HepG2 (cell line): Measurements from ENCODE around the gene G6PC3. TPM values are rescaled to one million over a fixed set of nuclear protein-coding genes. Genes with fewer than 3 reads are reported as not detected.

Experiments
- CTCF ChIP-seq: sonication (generic); formaldehyde crosslinking; IDR thresholded peaks from 2 replicates; pipeline ENCODE4 v1.5.0; 2020; ENCODE audit warnings: mild to moderate bottlenecking, missing genetic modification reagents, moderate library complexity
- GATAD2A ChIP-seq: IDR thresholded peaks from 2 replicates; pipeline ENCODE4 v1.6.1; 2016
- HCFC1 ChIP-seq: fragments of 150-350 bp; IDR thresholded peaks from 2 replicates; pipeline ENCODE4 v1.6.1; 2014; ENCODE audit warnings: low read depth, low read length
- HOXA7 ChIP-seq: sonication (generic); formaldehyde crosslinking; IDR thresholded peaks from 2 replicates; pipeline ENCODE4 v1.8.1; 2022; ENCODE audit warnings: mild to moderate bottlenecking, missing genetic modification reagents, moderate library complexity
- KDM5A ChIP-seq: fragments of 200-600 bp; sonication (generic); IDR thresholded peaks from 2 replicates; pipeline ENCODE4 v1.7.0; 2018; ENCODE audit warnings: antibody characterized with exemption, mild to moderate bottlenecking, low read length, borderline replicate concordance
- NFKB2 ChIP-seq: sonication (generic); formaldehyde crosslinking; IDR thresholded peaks from 2 replicates; pipeline ENCODE4 v1.4.0; 2020; ENCODE audit warnings: missing genetic modification reagents, borderline replicate concordance
- ONECUT2 ChIP-seq: sonication (generic); formaldehyde crosslinking; IDR thresholded peaks from 2 replicates; pipeline ENCODE4 v1.4.0; 2020; ENCODE audit warnings: missing genetic modification reagents
- PAWR ChIP-seq: sonication (generic); formaldehyde crosslinking; IDR thresholded peaks from 2 replicates; pipeline ENCODE4 v1.4.0; 2020; ENCODE audit warnings: missing genetic modification reagents, mild to moderate bottlenecking, borderline replicate concordance
- PLSCR1 ChIP-seq: sonication (generic); formaldehyde crosslinking; IDR thresholded peaks from 2 replicates; pipeline ENCODE4 v1.5.0; 2020; ENCODE audit warnings: missing genetic modification reagents, mild to moderate bottlenecking, borderline replicate concordance
- PRDM4 ChIP-seq: sonication (generic); formaldehyde crosslinking; IDR thresholded peaks from 2 replicates; pipeline ENCODE4 v1.9.0; 2021; ENCODE audit warnings: missing genetic modification reagents, borderline replicate concordance
- SSRP1 ChIP-seq: IDR thresholded peaks from 2 replicates; pipeline ENCODE4 v1.6.1; 2016; ENCODE audit warnings: control low read depth
- TEAD2 ChIP-seq: sonication (generic); formaldehyde crosslinking; IDR thresholded peaks from 2 replicates; pipeline ENCODE4 v1.9.0; 2021; ENCODE audit warnings: missing genetic modification reagents
- ZFP36L1 ChIP-seq: sonication (generic); formaldehyde crosslinking; IDR thresholded peaks from 2 replicates; pipeline ENCODE4 v1.8.0; 2022; ENCODE audit warnings: mild to moderate bottlenecking, missing genetic modification reagents, moderate library complexity
- ZNF20 ChIP-seq: sonication (generic); formaldehyde crosslinking; IDR thresholded peaks from 2 replicates; pipeline ENCODE4 v1.4.0; 2020; ENCODE audit warnings: mild to moderate bottlenecking, moderate library complexity, missing genetic modification reagents
- ZNF207 ChIP-seq: fragments of 450-650 bp; IDR thresholded peaks from 2 replicates; pipeline ENCODE4 v1.6.1; 2016; ENCODE audit warnings: antibody characterized with exemption, borderline replicate concordance
- ZNF225 ChIP-seq: sonication (generic); formaldehyde crosslinking; IDR thresholded peaks from 2 replicates; pipeline ENCODE4 v1.4.0; 2020; ENCODE audit warnings: mild to moderate bottlenecking, missing genetic modification reagents
- ZNF234 ChIP-seq: sonication (generic); formaldehyde crosslinking; conservative IDR thresholded peaks from 2 replicates; pipeline ENCODE4 v1.5.1; 2020; ENCODE audit warnings: mild to moderate bottlenecking, missing genetic modification reagents
- ZNF484 ChIP-seq: sonication (generic); formaldehyde crosslinking; IDR thresholded peaks from 2 replicates; pipeline ENCODE4 v1.5.1; 2020; ENCODE audit warnings: mild to moderate bottlenecking, low read depth, missing genetic modification reagents, borderline replicate concordance
- ZNF496 ChIP-seq: sonication (generic); formaldehyde crosslinking; IDR thresholded peaks from 2 replicates; pipeline ENCODE4 v1.8.1; 2023; ENCODE audit warnings: mild to moderate bottlenecking, moderate library complexity, missing genetic modification reagents; ENCODE audit not compliant: insufficient replicate concordance
- ZNF557 ChIP-seq: sonication (generic); formaldehyde crosslinking; IDR thresholded peaks from 2 replicates; pipeline ENCODE4 v1.4.0; 2020; ENCODE audit warnings: missing genetic modification reagents
- ZNF580 ChIP-seq: IDR thresholded peaks from 2 replicates; pipeline ENCODE4 v1.6.1; 2016; ENCODE audit warnings: low read depth, borderline replicate concordance
- ZNF784 ChIP-seq: sonication (generic); formaldehyde crosslinking; IDR thresholded peaks from 2 replicates; pipeline ENCODE4 v1.5.1; 2020; ENCODE audit warnings: missing genetic modification reagents, mild to moderate bottlenecking, borderline replicate concordance
- ZNF816 ChIP-seq: sonication (generic); formaldehyde crosslinking; IDR thresholded peaks from 2 replicates; pipeline ENCODE4 v1.8.0; 2022; ENCODE audit warnings: missing genetic modification reagents, mild to moderate bottlenecking, borderline replicate concordance
- ZSCAN21 ChIP-seq: sonication (generic); formaldehyde crosslinking; IDR thresholded peaks from 2 replicates; pipeline ENCODE4 v1.8.0; 2022; ENCODE audit warnings: mild to moderate bottlenecking, missing genetic modification reagents, moderate library complexity, borderline replicate concordance
- polyA plus RNA-seq, 8 experiments: library from polyadenylated mRNA; depleted of rRNA in 3 of 8; stranded (reverse) in 7 of 8; unstranded in 1 of 8; fragments of >200 nt; fragmentation: Illumina TruSeq in 4 of 8; extraction: Trizol in 4 of 8; gene quantifications; 2 replicates each; pipeline versions ENCODE4 v1.2.1 to v1.2.3, GENCODE V29; 2011 to 2016; ENCODE audit warnings: low read depth in 4 of 8, missing spikeins in 1 of 8, mixed read lengths in 1 of 8; ENCODE audit not compliant: insufficient read depth in 1 of 8
- total RNA-seq, 5 experiments: library from RNA; depleted of rRNA; stranded (reverse); fragments of >200 nt; fragmentation: Illumina TruSeq; extraction: Trizol; gene quantifications; 2 replicates each; pipeline ENCODE4 v1.2.3, GENCODE V29; 2016; ENCODE audit warnings: low read depth in 1 of 5

G6PC3 gene
- total and polyA plus RNA-seq, 2 of the 13 experiments (the other 11 are each of a cell fraction or from before 2014, with no cell fraction given), result 38.5 to 75.8 TPM

- TF ChIP-seq PAWR (CRISPR knock-in tag) (0 out of 2 replicates have a peak, but pooled peaks have one; percentile 82), ZNF816 (CRISPR knock-in tag) (no peak), ZNF234 (CRISPR knock-in tag) (peak; percentile 95; the same call in 1 of the 2 replicates), ZNF496 (CRISPR knock-in tag) (no peak), CTCF (CRISPR knock-in tag) (peak; percentile 56), KDM5A (peak; percentile 60; the same call in 1 of the 2 replicates), PRDM4 (CRISPR knock-in tag) (0 out of 2 replicates have a peak, but pooled peaks have one; percentile 28), NFKB2 (peak; percentile 80; the same call in 1 of the 2 replicates), ZFP36L1 (CRISPR knock-in tag) (peak; percentile 99), ONECUT2 (CRISPR knock-in tag) (no peak; the same call in 1 of the 2 replicates), ZNF784 (CRISPR knock-in tag) (no peak), HOXA7 (no peak), TEAD2 (CRISPR knock-in tag) (no peak), ZNF225 (peak; percentile 84), ZNF557 (CRISPR knock-in tag) (0 out of 2 replicates have a peak, but pooled peaks have one; percentile 49), GATAD2A (CRISPR knock-in tag) (peak; percentile 91), ZNF20 (CRISPR knock-in tag) (no peak), ZNF580 (CRISPR knock-in tag) (peak; percentile 83; the same call in 1 of the 2 replicates), ZNF207 (no peak), HCFC1 (peak; percentile 41; the same call in 1 of the 2 replicates), SSRP1 (CRISPR knock-in tag) (no peak), ZNF484 (CRISPR knock-in tag) (no peak), ZSCAN21 (peak; percentile 95), PLSCR1 (CRISPR knock-in tag) (no peak)
Measured at GRCh38 chr17:44110823-44111633, 40.5 kb downstream of the G6PC3 start (continued).
